Skeletal muscle satellite cell (primary cell): ENCODE data around the gene TXNDC8.

Experiments used
- H3K27me3 ChIP-seq: 2 replicates; pipeline ENCODE4 v1.7.0; 2013; ENCODE audit warnings: low read length; ENCODE audit not compliant: control insufficient read depth, insufficient read depth
- H3K36me3 ChIP-seq: 2 replicates; pipeline ENCODE4 v1.7.0; 2013; ENCODE audit warnings: mild to moderate bottlenecking, control low read depth, low read length; ENCODE audit not compliant: insufficient read depth
- H3K4me1 ChIP-seq: 2 replicates; pipeline ENCODE4 v1.7.0; 2013; ENCODE audit warnings: low read length; ENCODE audit not compliant: control insufficient read depth, insufficient read depth
- H3K4me2 ChIP-seq: 2 replicates; pipeline ENCODE4 v1.7.0; 2013; ENCODE audit warnings: mild to moderate bottlenecking, low read length
- H3K4me3 ChIP-seq: 2 replicates; pipeline ENCODE4 v1.7.0; 2013; ENCODE audit warnings: low read length
- H3K9ac ChIP-seq: 2 replicates; pipeline ENCODE4 v1.7.0; 2013; ENCODE audit warnings: mild to moderate bottlenecking, low read depth, low read length, moderate library complexity
- H3K9me3 ChIP-seq: replicated peaks from 2 replicates; pipeline ENCODE4 v1.7.0; 2013; ENCODE audit warnings: mild to moderate bottlenecking, control low read depth, low read length

Gene TXNDC8

DNA sequence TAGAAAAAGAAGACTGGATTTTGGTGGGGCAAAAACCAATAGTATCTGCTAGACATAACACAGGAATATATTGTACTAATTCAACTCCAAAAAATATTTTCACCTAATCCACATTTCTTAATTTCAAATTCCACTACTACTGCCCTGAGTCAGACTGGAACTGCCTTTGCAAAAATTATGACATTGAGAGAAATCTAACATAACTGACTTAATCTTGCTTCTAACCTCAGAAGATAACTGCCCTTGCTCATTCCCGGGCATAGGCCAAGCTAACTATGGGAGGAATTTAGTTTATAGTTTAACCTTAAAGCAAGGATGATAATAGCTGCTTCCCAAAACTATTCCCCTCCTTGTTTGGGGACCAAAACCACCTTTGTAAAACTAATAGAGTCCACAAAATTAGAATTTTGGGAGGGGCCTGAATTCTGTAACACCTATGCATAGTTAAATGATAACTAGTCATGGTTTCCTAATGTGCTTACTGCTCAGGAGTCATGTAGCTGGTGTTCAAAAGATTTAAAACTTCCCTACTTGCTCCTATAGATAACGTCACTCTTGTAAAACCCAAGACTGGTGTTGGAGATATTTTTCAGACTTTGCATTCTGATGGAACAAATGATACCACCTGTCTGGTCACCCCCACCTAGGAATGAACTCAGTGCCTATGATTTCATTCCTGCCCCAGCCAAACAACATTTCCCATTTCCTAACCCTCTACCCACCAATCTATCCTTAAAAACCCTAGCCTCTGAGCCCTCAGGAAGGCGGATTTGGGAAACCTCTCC, 67.3 kb downstream of the TXNDC8 start:
- H3K4me1 ChIP-seq = no peaks in the 10 kb centered on the region
- H3K4me2 ChIP-seq = no peak overlapping the region
- no peak overlapping the region for H3K9ac ChIP-seq
- no peaks in the 10 kb centered on the region for H3K9me3 ChIP-seq
- no peaks in the 10 kb centered on the region for H3K36me3 ChIP-seq
- peaks cover 8% of the 10 kb centered on the region for H3K27me3 ChIP-seq
- no peak overlapping the region for H3K4me3 ChIP-seq

DNA sequence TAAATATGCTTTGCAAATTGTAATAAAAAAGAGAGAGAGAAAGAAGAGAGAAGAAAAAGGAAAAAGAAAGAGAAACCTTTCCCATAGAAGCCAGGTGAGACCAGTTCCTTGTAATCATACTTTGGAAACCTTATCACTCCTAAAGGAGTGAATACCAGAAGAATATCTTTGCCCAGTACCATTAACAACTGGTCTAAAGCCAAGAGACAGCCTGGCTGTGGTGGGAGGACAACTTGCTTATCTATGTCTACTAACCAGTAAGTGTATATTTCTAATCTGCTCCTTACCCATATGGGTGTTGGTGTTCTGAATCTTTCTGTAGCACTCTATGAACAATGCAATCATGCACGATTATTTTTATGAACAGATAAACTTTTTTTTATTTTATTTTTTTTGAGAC, 70.9 kb downstream of the TXNDC8 start:
- H3K4me3 ChIP-seq = no peak overlapping the region
- H3K4me2 ChIP-seq = no peak overlapping the region
- no peaks in the 10 kb centered on the region for H3K9me3 ChIP-seq
- no peaks in the 10 kb centered on the region for H3K4me1 ChIP-seq
- H3K27me3 ChIP-seq = peaks cover 3% of the 10 kb centered on the region
- no peaks in the 10 kb centered on the region for H3K36me3 ChIP-seq
- H3K9ac ChIP-seq = no peak overlapping the region

DNA sequence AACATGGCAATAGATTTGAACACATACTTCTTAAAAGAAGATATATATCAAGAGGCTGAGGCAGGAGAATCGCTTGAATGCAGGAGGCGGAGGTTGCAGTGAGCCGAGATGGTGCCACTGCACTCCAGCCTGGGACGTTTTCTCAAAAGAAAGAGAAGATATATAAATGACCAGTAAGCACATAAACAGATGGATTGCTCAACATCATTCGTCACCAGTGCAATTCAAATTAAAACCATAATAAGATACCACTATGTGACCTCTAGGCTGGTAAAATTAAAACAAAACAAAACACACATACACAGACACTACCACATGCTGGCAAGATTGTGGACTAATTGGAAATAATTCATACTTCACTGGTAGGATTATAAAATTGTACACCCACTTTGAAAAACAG, 76.0 kb downstream of the TXNDC8 start:
- Histone ChIP-seq H3K4me3 (no peak overlapping the region), H3K27me3 (peaks cover under 1% of the 10 kb centered on the region), H3K4me2 (no peak overlapping the region), H3K36me3 (no peaks in the 10 kb centered on the region), H3K9me3 (no peaks in the 10 kb centered on the region), H3K9ac (no peak overlapping the region), H3K4me1 (peaks cover 15% of the 10 kb centered on the region)

DNA sequence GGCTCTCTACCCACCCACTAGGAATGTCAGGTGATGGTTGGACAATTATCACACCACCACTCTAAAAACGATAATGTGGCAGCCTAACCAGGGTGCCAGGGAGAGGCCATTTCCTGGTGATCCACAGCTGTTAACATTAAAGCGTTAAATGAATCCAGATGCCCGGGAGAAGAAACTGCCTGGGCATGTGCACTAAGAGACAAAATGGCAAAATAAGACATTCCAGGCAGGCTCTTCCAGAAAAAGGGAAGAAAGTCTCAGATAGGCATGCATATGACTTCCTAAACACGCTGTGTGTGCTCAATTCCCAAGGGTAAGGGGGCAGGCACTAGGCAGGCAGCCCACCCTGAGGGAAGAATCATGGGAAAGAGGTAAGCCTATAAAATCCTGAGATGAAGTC, 76.8 kb downstream of the TXNDC8 start:
- no peak overlapping the region for H3K4me2 ChIP-seq
- H3K4me1 ChIP-seq = peaks cover 15% of the 10 kb centered on the region
- no peaks in the 10 kb centered on the region for H3K9me3 ChIP-seq
- no peak overlapping the region for H3K9ac ChIP-seq
- H3K4me3 ChIP-seq = no peak overlapping the region
- H3K36me3 ChIP-seq = no peaks in the 10 kb centered on the region
- H3K27me3 ChIP-seq = no peaks in the 10 kb centered on the region

DNA sequence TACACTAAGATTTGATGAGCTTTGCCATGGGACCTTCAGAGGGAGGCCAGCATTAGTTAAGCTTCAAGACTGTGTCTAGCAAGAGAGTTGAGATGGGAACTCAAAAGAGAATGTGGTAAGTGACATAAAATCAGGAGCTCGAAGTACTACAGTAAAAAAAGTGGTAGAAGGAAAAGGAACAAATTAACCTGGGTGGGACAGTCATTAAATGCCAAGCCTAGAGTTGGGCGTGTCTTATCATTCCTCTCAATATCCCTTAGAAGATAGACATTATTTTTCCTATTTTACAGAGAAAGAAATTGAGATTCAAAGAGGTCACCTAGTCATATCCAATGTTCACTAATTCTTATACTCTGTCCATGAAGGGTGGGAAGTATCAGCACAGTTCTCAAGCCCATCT, 78.1 kb downstream of the TXNDC8 start:
- no peaks in the 10 kb centered on the region for H3K9me3 ChIP-seq
- H3K9ac ChIP-seq = no peak overlapping the region
- peaks cover 15% of the 10 kb centered on the region for H3K4me1 ChIP-seq
- no peaks in the 10 kb centered on the region for H3K36me3 ChIP-seq
- no peak overlapping the region for H3K4me3 ChIP-seq
- no peak overlapping the region for H3K4me2 ChIP-seq
- H3K27me3 ChIP-seq = no peaks in the 10 kb centered on the region

DNA sequence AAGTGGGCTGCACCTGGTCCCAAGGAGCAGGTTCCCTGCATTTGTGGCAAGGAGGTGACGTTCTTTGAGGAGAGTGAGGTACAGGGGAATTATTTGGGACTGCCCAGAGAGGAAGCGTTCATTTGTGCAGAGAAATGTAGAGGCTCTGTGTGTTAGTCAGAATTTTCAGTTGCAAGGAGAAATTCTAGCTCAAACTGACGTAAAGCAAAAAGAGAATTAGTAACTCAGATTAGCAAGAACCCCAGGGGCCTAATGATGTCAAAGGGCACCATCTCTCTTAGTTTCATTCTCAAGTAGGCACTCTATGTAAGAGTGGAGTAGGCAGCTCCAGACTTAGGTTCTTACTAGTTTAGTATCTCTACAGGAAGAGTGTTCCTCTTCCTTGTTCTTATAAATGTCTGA, 79.0 kb downstream of the TXNDC8 start:
- H3K4me2 ChIP-seq = no peak overlapping the region
- H3K4me1 ChIP-seq = peaks cover 23% of the 10 kb centered on the region
- H3K36me3 ChIP-seq = no peaks in the 10 kb centered on the region
- H3K9ac ChIP-seq = no peak overlapping the region
- H3K27me3 ChIP-seq = no peaks in the 10 kb centered on the region
- no peaks in the 10 kb centered on the region for H3K9me3 ChIP-seq
- H3K4me3 ChIP-seq = no peak overlapping the region

DNA sequence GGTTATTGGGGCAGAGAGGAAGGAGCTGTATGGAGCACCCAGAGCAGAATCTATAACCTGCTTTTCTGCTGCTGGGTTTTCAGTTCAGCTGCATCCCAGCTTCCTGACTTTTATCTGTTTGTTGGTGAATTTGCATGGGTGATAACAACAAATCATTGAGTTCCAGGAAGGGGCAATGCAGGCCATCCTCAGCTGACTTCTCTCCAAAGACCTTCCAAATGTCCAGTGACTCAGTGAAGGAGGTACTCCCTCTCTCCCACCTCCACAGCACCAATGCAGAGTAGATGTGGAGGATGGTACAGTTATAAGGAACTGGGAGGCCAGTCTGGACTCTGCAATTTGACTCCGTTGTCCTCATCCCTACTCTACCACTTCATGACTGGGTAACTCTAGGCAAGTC, 79.7 kb downstream of the TXNDC8 start:
- Histone ChIP-seq H3K9me3 (no peaks in the 10 kb centered on the region), H3K9ac (peak overlapping the region; percentile 96), H3K4me2 (peak overlapping the region; percentile 90), H3K36me3 (no peaks in the 10 kb centered on the region), H3K4me1 (peaks cover 31% of the 10 kb centered on the region), H3K27me3 (no peaks in the 10 kb centered on the region), H3K4me3 (peak overlapping the region; percentile 80)

DNA sequence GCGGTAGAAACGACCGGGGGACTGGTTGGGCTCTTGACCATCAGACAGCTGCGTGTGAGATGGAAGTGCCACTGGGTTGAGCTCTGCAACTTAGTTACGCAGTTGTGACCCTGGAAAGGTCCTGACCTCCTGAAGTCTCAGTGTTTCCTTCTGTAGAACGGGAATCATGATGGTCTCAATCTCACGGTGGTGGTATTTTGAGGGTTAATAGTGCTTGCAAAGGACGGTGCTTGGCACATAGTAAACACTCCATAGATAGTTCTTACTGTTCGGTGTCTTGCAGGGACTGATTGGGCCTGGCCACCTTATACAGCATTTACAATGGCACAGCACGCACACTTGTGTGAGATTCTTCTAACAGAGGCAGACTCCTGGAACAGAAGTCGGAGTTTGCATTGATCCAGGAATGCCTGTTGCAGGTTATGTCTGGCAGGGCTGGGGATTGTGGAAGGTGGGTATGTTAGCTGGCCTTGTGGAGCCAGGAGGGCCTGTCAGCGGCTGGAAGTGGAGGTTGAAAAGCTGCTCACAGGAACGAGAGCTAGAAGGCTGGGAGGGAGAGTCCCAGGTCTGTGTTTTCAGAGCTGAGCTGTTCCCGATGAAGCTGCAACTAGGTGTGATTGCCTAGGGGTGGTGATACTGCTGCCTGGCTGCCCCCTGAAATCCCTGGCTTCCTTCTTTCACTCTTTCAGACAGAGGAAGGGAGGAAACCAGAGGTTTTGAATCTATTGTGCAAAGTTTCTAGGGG, 80.4 kb downstream of the TXNDC8 start:
- Histone ChIP-seq H3K9ac (peak overlapping the region; percentile 96), H3K4me3 (peak overlapping the region; percentile 80), H3K27me3 (no peaks in the 10 kb centered on the region), H3K4me2 (peak overlapping the region; percentile 90), H3K36me3 (no peaks in the 10 kb centered on the region), H3K4me1 (peaks cover 37% of the 10 kb centered on the region), H3K9me3 (no peaks in the 10 kb centered on the region)

DNA sequence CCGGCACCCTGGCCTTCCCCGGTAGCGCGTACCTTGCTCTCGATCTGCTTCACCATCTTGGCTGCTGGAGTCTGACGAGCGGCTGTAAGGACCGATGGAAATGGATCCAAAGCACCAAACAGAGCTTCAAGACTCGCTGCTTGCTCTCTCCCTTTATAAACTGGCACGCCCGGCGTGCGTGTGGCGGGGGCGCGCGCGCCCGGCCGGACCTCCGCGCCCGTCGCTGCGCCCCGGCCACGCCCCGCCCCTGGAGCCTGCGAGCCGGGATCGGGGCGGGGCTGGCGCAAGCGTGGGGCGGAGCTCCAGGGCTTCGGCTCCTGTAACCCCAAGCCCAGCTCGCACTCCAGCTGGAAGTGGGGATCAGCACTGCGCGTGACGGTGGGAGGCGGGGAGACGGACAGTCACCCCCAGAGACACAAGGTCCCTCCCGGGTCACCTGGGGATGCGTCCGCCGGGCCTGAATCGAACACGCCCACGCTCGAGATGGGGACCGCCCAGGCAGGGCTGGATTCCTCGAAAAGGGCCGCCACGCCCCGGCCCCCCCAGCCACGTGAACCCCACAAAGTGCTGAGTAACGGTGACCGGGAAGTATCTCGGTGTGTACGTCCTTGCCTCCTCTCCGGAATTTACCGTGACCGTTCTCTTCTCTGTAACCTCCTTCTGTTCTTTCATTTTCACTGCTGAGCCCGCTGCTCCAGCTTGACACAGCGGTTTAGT, 81.1 kb downstream of the TXNDC8 start, which contains the start of gene TXN:
Gene TXN (minus strand): TSS at position 128 of the 717 bp plus-strand sequence. CDS start 72 bp downstream, at position 56.
- H3K4me3 ChIP-seq = peak within 1 kb of the TSS; percentile 80

DNA sequence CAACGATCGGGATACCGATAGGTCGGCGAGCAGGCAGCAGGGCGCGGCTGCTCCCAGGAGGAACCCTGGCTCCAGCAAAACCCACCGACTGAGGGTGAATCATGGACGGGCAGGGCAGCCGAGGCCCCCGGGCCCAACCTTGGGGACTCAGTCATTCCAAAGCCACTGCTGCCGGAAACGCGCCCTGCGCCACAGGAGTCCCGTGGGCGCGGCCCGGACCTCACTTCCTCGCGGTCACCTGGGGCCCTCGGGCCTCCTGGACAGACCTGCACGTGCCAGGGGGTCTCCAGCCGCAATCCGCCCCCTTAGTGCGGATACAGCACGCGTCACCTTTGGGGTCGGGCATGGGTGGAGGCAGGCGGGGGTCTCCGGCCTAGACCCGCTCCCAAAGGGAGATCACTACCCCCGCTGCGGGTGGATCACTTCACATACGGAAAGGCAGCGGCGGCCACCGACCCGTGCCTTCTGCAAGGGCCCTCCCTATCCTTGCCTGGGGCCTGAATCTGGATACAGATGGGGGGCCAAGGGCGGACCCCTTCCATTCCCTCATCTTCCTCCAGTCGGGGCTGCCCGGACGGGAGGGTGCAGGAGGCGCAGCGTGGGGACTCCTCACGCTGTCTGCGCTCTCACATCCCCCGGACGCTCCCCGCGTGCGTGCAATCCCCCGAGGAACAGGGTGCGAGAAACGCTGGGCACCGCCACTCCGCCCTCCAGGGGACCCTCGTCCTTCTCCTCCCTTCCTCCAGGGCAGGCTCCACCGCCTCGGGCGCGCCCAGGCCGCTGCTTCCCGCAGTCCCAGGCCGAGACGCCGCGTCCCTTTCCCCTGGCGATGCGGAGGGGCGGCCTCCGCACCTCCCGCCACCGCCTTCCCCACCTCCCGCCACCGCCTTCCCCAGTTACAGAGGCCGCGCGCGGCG, 81.9 kb downstream of the TXNDC8 start:
- H3K27me3 ChIP-seq = no peaks in the 10 kb centered on the region
- H3K9ac ChIP-seq = peak overlapping the region; percentile 96
- H3K9me3 ChIP-seq = no peaks in the 10 kb centered on the region
- peak overlapping the region; percentile 80 for H3K4me3 ChIP-seq
- H3K36me3 ChIP-seq = peaks cover 1% of the 10 kb centered on the region
- peak overlapping the region; percentile 90 for H3K4me2 ChIP-seq
- peaks cover 37% of the 10 kb centered on the region for H3K4me1 ChIP-seq

More for the DNA sequence above, 81.1 kb downstream of the TXNDC8 start, which contains the start of gene TXN:
- H3K4me1 ChIP-seq = peaks cover 37% of the 10 kb centered on the region
- H3K9me3 ChIP-seq = no peaks in the 10 kb centered on the region
- peak within 1 kb of the TSS; percentile 90 for H3K4me2 ChIP-seq
- peak within 1 kb of the TSS; percentile 96 for H3K9ac ChIP-seq
- H3K27me3 ChIP-seq = no peaks in the 10 kb centered on the region
- H3K36me3 ChIP-seq = no peaks in the 10 kb centered on the region
